Stimulated activated CD4-positive, alpha-beta T cell treated with anti-CD3 and anti-CD28 coated beads, Interleukin-2, amount 100 ng/mL, for 4 hours (primary cell): ENCODE data around the gene TRIM16.
"Not testable (repeated sequence)": the region's sequence is repeated elsewhere in the genome, so short reads cannot be mapped to it uniquely, and the experiment has no call there.

Experiments used
- DNase-seq: peaks from one replicate; pipeline ENCODE4 v3.0.0-alpha.2; 2020; ENCODE audit warnings: low read depth

The TRIM16 gene

DNA sequence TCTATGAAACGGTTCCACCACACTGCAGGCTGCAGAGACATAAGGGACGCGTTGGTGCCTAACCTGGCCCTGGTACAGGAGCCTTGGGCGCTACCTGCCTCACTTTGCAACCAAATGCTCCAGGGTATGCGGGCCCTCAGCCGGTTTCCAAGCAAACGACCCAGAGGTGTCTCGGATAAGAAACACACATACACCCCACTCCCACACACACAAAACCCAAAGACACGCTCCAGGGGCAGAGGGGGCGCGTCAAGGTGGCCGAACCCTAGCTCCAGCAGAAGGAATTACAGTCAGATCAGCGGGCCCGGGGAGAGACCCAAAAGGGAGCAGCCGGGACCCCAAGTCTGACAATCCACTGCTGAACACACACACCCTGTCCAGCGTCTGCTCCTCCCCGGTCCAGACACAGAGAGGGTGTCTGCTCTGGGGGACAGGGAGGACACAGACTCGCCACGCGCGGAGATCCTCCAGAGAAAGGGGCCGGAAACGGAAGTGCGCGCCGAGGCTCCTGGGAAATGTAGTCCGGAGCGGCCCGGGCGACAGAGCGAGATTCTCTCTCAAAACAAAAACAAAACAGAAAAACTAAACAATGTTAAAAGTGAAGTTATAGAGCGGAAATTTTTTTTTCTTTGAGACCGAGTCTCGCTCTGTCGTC lies at the start of gene TRIM16:
TRIM16 (minus strand) TSS at position 488 of the 655 bp plus-strand sequence. CDS start 32,702 bp downstream, outside the sequence.
- peak; percentile 72 for DNase-seq

- DNase-seq: not testable (repeated sequence)
These were observed 49.2 kb upstream of the TRIM16 start for GRCh38 chr17:15733174-15733789.

- DNase-seq: not testable (repeated sequence)
These were observed 47.8 kb upstream of the TRIM16 start, which contains the start of gene TBC1D26 for GRCh38 chr17:15731900-15732299. Gene TBC1D26 (plus strand): TSS chr17:15732283. CDS start chr17:15735349, 3,066 bp downstream.

DNA sequence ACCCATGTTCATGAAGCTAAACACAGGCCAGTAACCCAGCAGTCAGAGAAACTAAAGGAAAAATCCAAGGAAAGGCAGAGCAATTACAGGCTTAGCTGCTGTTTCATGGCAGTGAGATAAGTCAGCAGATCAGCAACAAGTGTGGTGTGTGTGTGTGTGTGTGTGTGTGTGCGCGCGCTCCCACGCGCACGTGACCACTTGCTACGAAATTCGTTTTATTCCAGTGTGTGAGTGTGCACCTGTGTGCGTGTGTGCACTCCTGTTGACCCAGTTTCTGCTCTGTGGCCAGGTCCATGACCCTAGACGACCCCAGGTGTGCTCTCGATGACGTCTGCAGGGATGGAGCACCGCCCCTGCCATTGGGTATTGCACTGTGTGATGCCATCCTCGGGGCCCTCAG lies 46.4 kb upstream of the TRIM16 start:
- not testable (repeated sequence) for DNase-seq

DNA sequence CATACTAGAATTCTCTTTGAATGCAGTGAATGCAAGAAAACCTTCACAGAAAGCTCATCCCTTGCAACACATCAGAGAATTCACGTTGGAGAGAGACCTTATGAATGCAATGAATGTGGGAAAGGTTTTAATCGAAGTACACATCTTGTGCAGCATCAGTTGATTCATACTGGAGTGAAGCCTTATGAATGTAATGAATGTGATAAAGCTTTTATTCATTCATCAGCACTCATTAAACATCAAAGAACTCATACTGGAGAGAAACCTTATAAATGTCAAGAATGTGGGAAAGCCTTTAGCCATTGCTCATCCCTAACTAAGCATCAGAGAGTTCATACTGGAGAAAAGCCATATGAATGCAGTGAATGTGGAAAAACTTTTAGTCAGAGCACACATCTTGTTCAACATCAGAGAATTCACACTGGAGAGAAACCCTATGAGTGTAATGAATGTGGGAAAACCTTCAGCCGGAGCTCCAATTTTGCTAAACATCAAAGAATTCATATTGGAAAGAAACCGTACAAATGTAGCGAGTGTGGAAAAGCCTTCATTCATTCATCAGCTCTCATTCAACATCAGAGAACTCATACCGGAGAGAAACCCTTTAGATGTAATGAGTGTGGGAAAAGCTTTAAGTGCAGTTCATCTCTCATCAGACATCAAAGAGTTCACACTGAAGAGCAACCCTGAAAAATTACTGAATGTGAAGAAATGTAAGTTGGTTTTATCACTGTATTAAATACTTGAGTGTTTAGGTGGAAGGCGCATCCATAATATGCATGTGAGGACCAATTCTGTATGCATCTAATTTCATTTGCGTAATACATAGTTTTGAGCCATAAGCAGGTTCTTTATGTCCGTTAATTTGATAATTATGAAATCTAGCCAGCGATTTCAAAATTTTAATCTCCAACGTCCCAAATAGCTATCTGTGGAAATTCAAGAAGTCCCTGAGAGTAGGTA lies 32.8 kb upstream of the TRIM16 start:
- DNase-seq: not testable (repeated sequence)

GRCh38 chr17:15708879-15709278 lies 24.8 kb upstream of the TRIM16 start:
- DNase-seq: not testable (repeated sequence)

GRCh38 chr17:15704813-15705212 lies 20.7 kb upstream of the TRIM16 start:
- not testable (repeated sequence) for DNase-seq

GRCh38 chr17:15704239-15704638 lies 20.1 kb upstream of the TRIM16 start:
- not testable (repeated sequence) for DNase-seq

DNA sequence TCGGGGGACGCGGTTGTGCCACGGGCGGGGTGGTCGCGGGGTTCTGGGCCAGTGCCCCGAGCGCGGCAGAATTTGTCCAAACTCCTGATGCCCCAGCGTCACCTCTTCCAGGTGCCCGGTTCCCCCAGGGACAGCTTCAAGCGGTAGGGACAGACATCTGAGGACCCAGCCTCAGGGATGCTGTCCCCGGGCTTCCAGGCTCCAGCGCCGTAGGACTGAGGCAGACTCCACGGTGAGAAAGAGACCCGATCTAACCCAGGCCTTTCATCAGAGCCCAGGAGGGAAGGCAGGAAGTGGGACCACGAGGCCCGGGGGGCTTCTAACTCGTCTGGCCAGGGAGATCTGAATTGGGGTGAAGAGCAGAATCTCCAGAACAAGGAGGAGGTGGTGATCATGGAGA lies 15.8 kb upstream of the TRIM16 start:
- not testable (repeated sequence) for DNase-seq

DNA sequence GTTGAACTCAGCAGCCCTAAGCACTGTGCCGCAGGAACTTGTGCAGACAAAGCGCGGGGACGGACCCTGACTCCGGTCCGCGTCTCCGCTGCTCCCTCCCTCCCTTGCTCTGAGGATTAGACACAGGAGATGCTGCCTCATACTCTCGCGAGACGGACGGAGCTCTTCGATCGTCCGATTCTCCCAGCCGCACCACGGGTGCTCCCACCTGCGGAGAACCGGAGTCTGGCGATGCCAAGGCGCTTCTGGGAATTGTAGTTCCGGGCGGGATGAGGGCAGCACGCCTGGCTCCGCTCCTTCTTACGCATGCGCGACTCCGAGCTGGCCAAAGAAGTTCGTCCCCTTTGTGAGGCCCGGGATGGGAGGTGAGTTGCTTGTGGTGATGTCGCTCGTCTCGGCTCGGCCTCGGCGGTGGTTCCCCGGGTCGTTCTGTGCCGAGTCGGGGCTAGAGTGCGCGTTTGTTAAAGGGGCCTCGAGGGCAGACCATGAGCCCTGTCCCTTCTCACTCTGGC lies 15.4 kb upstream of the TRIM16 start, which contains the start of gene ZNF286A:
ZNF286A (plus strand) TSS at position 340 of the 512 bp plus-strand sequence. CDS start 578 bp downstream, outside the sequence.
- peak; percentile 92 for DNase-seq

GRCh38 chr17:15698967-15699366 lies 14.9 kb upstream of the TRIM16 start:
- DNase-seq: not testable (repeated sequence)

- DNase-seq: not testable (repeated sequence)
These were observed 3.4 kb upstream of the TRIM16 start for GRCh38 chr17:15687494-15687893.

DNA sequence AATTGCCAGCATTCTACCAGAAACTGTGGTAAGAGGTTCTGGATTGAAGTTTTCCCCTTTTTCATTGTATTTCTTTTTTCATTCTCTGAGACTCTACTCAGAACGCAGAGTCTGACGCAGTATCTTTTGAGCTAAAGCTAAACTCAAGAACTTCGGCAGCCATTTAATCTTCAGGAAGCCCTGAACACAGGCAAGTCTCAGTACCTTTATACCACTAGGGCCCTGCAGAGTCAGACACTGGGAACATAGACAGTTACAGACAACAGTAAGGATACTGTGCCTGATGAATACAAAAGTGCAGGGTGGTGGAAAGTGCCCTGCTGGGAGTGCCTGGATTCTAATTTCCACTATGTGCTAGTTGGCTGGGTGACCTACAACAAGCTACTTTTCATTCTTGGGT lies 976 bp downstream of the TRIM16 start:
- not testable (repeated sequence) for DNase-seq

DNA sequence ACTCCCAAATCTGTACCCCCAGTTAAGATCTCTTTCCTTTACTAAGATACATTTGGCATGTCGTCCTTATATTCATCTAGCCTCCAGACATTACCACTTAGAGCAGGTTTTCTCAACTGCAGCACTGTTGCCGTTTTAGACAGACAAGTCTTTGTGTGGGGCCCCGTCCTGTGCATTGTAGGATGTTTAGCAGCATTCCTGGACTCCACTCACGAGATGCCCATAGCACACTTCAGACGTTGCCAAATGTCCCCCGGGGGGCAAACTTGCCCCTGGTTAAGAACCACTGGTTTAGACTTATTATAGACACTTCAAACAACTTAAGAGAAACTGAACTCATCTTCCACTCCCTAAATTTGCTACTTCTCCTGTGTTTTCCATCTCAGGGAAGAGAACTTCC lies 8.1 kb downstream of the TRIM16 start:
- not testable (repeated sequence) for DNase-seq

DNA sequence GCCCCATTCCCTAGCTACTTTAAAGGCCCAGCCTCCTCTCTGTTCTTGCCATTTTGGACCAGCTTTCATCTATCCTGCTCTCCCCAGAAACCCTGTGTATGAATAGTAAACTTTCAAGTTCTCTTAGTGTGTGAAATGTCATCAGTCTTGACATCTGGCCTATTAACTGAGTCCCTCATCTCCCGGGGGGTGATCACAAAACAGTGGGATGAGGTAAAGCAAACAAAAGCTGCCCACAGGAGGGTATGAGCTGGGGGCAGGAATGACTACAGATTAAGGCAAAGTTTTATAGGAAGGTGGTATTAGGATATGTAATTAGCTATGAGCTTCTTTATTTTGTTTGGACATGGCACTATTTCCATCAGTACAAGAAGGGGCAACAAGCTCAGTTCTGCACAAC lies 9.5 kb downstream of the TRIM16 start:
- not testable (repeated sequence) for DNase-seq

GRCh38 chr17:15669526-15669925 lies 14.6 kb downstream of the TRIM16 start:
- DNase-seq: not testable (repeated sequence)

GRCh38 chr17:15663691-15664090 lies 20.4 kb downstream of the TRIM16 start:
- DNase-seq: no peak

DNA sequence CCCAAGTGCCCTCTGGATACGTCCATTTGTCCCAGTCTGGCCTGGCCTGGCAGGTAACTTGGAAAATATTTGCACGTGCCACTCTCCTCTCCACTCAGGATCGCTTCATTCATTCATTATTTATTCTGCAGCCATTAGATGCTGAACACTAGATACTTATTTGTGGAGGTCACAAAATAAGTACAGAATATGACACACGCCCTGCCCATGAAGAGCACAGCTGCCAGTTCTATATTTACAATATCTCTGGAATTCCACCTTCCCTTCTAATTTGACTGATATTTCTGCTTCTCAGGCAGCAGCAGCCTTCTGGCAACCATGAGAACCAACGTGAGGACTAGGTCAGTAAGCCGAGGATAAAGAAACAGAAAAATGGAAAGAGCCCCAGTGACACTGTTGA lies 20.9 kb downstream of the TRIM16 start:
- no peak for DNase-seq

DNA sequence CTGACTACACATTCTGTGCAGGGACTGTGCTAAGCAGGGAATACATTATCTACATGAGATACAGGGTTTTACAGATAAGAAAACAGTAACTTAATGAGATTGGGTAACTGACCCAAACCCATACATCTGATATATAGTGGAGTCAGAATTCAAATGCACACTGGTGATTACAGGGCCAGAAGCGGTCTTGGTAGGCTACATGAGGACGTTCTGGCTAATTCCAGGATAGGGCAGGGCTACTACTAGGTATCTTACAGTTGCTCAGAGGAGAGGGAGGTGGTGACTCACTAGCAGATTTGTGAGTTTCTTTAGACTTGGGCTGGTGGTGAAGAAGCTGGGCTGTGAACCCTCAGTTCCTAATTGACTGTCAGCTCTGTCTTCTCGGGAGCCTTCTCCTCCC lies 21.4 kb downstream of the TRIM16 start:
- no peak for DNase-seq

DNA sequence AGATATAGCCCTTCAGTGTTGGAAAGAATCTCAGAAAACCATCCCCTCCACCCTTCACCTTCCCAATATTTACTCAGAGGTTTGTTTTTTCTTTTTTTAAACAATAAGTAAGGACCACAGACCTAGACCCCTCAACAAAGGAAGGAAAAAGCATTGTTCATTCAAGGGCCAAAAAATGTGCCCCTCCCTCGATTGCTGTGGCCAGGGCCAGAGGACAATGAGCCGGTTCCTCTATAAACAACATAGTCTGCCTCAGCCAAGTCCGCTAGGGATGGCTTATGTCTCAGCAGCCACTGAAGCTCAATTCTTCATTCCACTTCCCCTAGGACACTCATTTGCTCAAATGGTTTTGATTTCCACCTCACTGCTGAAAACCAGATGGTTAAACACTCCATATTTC lies 24.0 kb downstream of the TRIM16 start:
- DNase-seq: no peak

GRCh38 chr17:15659663-15660062 lies 24.4 kb downstream of the TRIM16 start:
- DNase-seq: no peak

DNA sequence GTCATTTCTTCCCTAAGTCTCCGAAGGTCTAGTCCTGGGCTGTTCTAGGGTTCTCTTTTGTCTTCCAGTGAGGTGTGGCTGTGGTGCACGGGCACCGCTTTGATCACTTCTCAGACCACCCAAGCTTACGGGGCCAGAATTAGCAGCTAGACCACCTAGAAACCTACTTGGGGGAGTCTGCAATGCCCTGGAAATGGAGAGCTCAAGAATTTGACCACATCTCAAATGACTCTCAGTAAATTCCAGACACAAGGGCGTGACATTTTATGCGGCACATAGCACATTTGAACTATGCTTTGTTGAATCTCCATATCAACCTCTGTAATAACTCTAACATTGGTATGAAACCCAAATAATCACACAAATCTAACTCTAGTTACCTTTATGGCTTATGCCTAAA lies 24.9 kb downstream of the TRIM16 start:
- DNase-seq: no peak
